HEK293T (cell line): ENCODE results near the gene CAPN11.
"Not testable (repeated sequence)": the region's sequence is repeated elsewhere in the genome, so short reads cannot be mapped to it uniquely, and the experiment has no call there.

Experiments used
- CTCF ChIA-PET: fragments of 350-600 bp; formaldehyde crosslinking; extraction: SDS; loops from one replicate; lab custom pipeline; 2021; ENCODE audit warnings: antibody characterized with exemption, inconsistent platforms; lab: Yijun Ruan, JAX
- POLR2A ChIA-PET: fragments of 350-600 bp; formaldehyde crosslinking; extraction: SDS; loops from one replicate; lab custom pipeline; 2020; ENCODE audit warnings: antibody characterized with exemption, inconsistent platforms; lab: Yijun Ruan, JAX
- DNase-seq: peaks from one replicate; pipeline ENCODE4 v3.0.0; 2012; ENCODE audit warnings: mixed read lengths; ENCODE audit errors: extremely low spot score
- ARNT ChIP-seq: fragments of 450-650 bp; IDR thresholded peaks from 2 replicates; pipeline ENCODE4 v1.6.1; 2017; ENCODE audit warnings: mild to moderate bottlenecking
- BHLHE40 ChIP-seq: fragments of 450-650 bp; IDR thresholded peaks from 2 replicates; pipeline ENCODE4 v1.6.1; 2016; ENCODE audit warnings: mild to moderate bottlenecking, moderate library complexity, borderline replicate concordance
- CTBP1 ChIP-seq: fragments of 450-650 bp; IDR thresholded peaks from 2 replicates; pipeline ENCODE4 v1.6.1; 2016; ENCODE audit warnings: borderline replicate concordance
- ELF4 ChIP-seq: fragments of 450-650 bp; IDR thresholded peaks from 2 replicates; pipeline ENCODE4 v1.6.1; 2017; ENCODE audit warnings: antibody characterized with exemption
- FOXA1 ChIP-seq: fragments of 450-650 bp; IDR thresholded peaks from 2 replicates; pipeline ENCODE4 v1.6.1; 2016; ENCODE audit warnings: mild to moderate bottlenecking
- FOXK2 ChIP-seq: fragments of 450-650 bp; IDR thresholded peaks from 2 replicates; pipeline ENCODE4 v1.6.1; 2016; ENCODE audit warnings: mild to moderate bottlenecking
- FOXM1 ChIP-seq: fragments of 450-650 bp; IDR thresholded peaks from 2 replicates; pipeline ENCODE4 v1.6.1; 2017; ENCODE audit warnings: mild to moderate bottlenecking, borderline replicate concordance
- HDGF ChIP-seq: fragments of 450-650 bp; IDR thresholded peaks from 2 replicates; pipeline ENCODE4 v1.6.1; 2017; ENCODE audit warnings: antibody characterized with exemption, borderline replicate concordance
- L3MBTL2 ChIP-seq: fragments of 450-650 bp; conservative IDR thresholded peaks from 2 replicates; pipeline ENCODE4 v1.6.1; 2016; ENCODE audit warnings: mild to moderate bottlenecking
- LEF1 ChIP-seq: fragments of 450-650 bp; IDR thresholded peaks from 2 replicates; pipeline ENCODE4 v1.6.1; 2017; ENCODE audit warnings: mild to moderate bottlenecking, borderline replicate concordance
- NFRKB ChIP-seq: fragments of 450-650 bp; IDR thresholded peaks from 2 replicates; pipeline ENCODE4 v1.6.1; 2016; ENCODE audit warnings: mild to moderate bottlenecking, moderate library complexity
- PKNOX1 ChIP-seq: fragments of 450-650 bp; IDR thresholded peaks from 2 replicates; pipeline ENCODE4 v1.6.1; 2016
- SP1 ChIP-seq: fragments of 450-650 bp; IDR thresholded peaks from 2 replicates; pipeline ENCODE4 v1.6.1; 2017
- SUZ12 ChIP-seq: fragments of 450-650 bp; IDR thresholded peaks from 2 replicates; pipeline ENCODE4 v1.6.1; 2016; ENCODE audit warnings: mild to moderate bottlenecking
- TARDBP ChIP-seq: fragments of 450-650 bp; IDR thresholded peaks from 2 replicates; pipeline ENCODE4 v1.6.1; 2016
- ZNF384 ChIP-seq: fragments of 450-650 bp; IDR thresholded peaks from 2 replicates; pipeline ENCODE4 v1.6.1; 2016

CAPN11 gene

GRCh38 chr6:44180886-44181285, 22.3 kb downstream of the CAPN11 start:
- POLR2A ChIA-PET = interaction anchor here (1.1 to 1.5 kb wide), 2 partner anchors 66 to 76 kb away, joined by 3 to 11 read pairs; partner anchors contain the start of gene HSP90AB1
- no peak for DNase-seq
- TF ChIP-seq NFRKB (no peak), HDGF (no peak), PKNOX1 (no peak), SP1 (no peak), ARNT (no peak), BHLHE40 (no peak), ZNF384 (no peak), L3MBTL2 (no peak), CTBP1 (no peak), SUZ12 (no peak), LEF1 (no peak), FOXA1 (no peak), FOXM1 (no peak), ELF4 (no peak), TARDBP (no peak), FOXK2 (no peak)
- CTCF ChIA-PET = interaction anchor here (1.0 kb wide), 1 partner anchor 56 kb away, joined by 3 read pairs; no protein-coding TSS in a partner anchor

GRCh38 chr6:44181784-44182183, 23.2 kb downstream of the CAPN11 start:
- POLR2A ChIA-PET, CTCF ChIA-PET, DNase-seq: not testable (repeated sequence)

- no peak for TF ChIP-seq ZNF384
- TF ChIP-seq ARNT = no peak
- TF ChIP-seq TARDBP = no peak
- ChIA-PET POLR2A (no interaction called here), CTCF (interaction anchor here (1.6 kb wide), 1 partner anchor 10 kb away, joined by 3 read pairs; no protein-coding TSS in a partner anchor)
- no peak for DNase-seq
These were observed 24.3 kb downstream of the CAPN11 start for GRCh38 chr6:44182911-44183390.

GRCh38 chr6:44183783-44184182, 25.2 kb downstream of the CAPN11 start:
- POLR2A ChIA-PET = no interaction called here
- DNase-seq = no peak
- CTCF ChIA-PET = interaction anchor here (1.6 kb wide), 1 partner anchor 11 kb away, joined by 3 read pairs; no protein-coding TSS in a partner anchor
- no peak for TF ChIP-seq HDGF
- TF ChIP-seq BHLHE40 = no peak
- TF ChIP-seq FOXK2 = no peak
- TF ChIP-seq L3MBTL2 = no peak
- no peak for TF ChIP-seq LEF1
- TF ChIP-seq ARNT = no peak
- TF ChIP-seq FOXM1 = no peak
- no peak for TF ChIP-seq NFRKB
- TF ChIP-seq PKNOX1 = no peak
- no peak for TF ChIP-seq ZNF384
- TF ChIP-seq SUZ12 = no peak
- TF ChIP-seq TARDBP = no peak
- no peak for TF ChIP-seq FOXA1
- no peak for TF ChIP-seq SP1

DNA sequence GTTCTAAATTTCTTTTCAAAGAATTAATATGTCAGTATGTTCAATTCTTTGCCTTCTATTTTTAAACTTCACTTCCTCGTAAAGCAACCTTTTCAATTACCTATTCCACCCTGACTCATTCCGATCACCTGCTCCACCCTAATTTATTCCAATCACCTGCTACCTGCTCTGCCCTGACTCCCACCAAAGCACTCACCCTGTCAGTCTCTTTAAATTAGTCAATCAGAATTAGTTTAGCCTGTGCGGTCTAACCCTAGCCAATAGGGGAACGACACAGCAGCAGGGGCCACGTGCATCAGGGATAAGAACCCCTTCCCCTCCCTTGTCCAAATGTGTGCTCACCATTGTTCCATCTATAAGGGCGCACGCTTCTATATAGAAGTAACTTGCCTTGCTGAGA, 26.7 kb downstream of the CAPN11 start:
- POLR2A ChIA-PET = interaction anchor here (0.9 kb wide), 1 partner anchor 61 kb away, joined by 3 read pairs; the partner anchor contains the start of gene HSP90AB1
- CTCF ChIA-PET = interaction anchor here (0.7 kb wide), 1 partner anchor 34 kb away, joined by 5 read pairs; no protein-coding TSS in a partner anchor
- DNase-seq = not testable (repeated sequence)

DNA sequence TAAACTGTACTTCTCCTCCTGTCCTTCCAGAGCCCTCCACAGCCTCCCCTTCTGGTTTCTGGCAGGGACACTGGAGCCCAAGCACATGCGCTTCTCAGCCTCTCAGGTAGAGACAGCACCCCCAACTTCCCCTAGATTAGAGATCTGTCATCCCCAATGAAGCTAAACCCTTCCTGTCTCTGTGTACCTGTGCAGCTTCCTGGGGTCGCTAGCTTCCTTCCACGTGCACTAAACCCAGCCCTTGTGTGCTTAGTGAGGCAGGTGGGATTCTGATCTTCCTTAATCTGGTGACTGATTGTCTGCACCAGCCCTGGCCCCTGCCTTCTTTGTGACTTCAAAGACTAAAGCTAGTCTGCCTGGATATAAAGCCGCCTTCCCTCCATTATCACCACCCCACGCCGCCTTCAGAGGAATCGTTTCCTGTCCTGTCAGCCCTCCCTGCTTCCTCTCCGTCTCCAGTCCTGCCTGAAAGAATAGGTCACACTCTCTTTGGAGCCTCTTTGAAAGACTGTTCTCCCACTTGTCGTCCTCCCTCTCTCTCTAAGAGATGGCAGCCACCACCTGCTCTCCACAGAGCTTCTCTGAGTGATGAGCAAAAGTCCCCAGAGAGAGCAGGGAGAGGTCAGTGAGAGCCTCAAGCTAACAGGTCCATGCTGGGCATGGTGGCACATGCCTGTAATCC, 27.5 kb downstream of the CAPN11 start:
- POLR2A ChIA-PET = interaction anchor here (0.6 to 0.9 kb wide), 2 partner anchors 60 to 61 kb away, joined by 3 to 4 read pairs; partner anchors contain the start of gene HSP90AB1
- no peak for TF ChIP-seq NFRKB
- no peak for TF ChIP-seq SUZ12
- no peak for TF ChIP-seq SP1
- no peak for TF ChIP-seq BHLHE40
- CTCF ChIA-PET = interaction anchor here (0.7 to 1.0 kb wide), 2 partner anchors 33 to 50 kb away, joined by 5 to 6 read pairs; no protein-coding TSS in a partner anchor
- no peak for DNase-seq

DNA sequence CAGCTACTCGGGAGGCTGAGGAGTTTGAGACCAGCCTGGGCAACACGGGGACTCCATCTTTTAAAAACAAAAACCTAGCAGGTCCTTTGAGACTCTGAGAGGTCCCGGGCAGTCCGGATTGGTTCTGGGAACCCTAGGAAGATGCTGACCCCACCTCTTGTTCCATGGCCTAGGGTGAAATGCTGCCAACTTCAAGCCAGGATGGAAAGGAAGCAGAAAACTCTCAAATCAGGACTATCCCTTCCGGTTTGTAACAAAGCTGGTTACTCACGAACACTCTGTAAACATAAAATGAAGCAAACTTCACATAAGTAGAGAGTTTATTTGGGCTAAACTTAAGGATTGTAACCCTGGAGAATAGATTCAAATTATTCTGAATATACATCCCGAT, 28.0 kb downstream of the CAPN11 start:
- ChIA-PET CTCF (interaction anchor here (1.0 kb wide), 1 partner anchor 50 kb away, joined by 6 read pairs; no protein-coding TSS in a partner anchor), POLR2A (interaction anchor here (0.6 kb wide), 1 partner anchor 60 kb away, joined by 4 read pairs; the partner anchor contains the start of gene HSP90AB1)
- DNase-seq = no peak
- no peak for TF ChIP-seq PKNOX1
- TF ChIP-seq FOXA1 = no peak
- no peak for TF ChIP-seq L3MBTL2
- no peak for TF ChIP-seq TARDBP
- TF ChIP-seq ZNF384 = no peak
- TF ChIP-seq HDGF = no peak
